ENCODE results near the gene GTF2H3. TPM values are rescaled to one million over a fixed set of nuclear protein-coding genes. Genes with fewer than 3 reads are reported as not detected.

GTF2H3 gene
- total and polyA plus RNA-seq, 8 donors, result 2.9 to 12.4 (median 7.0) TPM

DNA sequence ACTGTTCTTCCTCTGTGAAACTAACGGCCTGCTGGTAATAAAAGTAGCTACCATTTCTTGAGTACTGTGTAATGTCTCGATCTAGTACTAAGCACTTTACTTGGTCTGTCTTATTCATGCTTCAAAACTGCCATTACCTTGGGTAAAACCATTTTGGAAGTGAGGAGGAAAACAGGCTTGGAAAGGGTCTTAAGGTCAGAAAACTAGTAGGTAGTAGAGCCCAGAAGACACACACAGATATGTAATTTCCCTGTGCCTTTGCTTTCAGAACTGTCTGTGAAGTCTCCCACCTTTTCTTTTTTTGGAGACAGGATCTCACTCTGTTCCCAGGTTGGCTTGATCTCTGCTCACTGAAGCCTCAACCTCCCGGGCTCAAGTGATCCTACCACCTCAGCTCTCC, 35.1 kb upstream of the GTF2H3 start:
- Histone ChIP-seq H3K27ac (no peak overlapping the region), H3K36me3 (peaks cover 5 to 40% (median 7%) of the 10 kb centered on the region in 3 donors), H3K4me1 (peaks cover 0 to 23% (median 11%) of the 10 kb centered on the region in 3 donors), H3K27me3 (no peaks in the 10 kb centered on the region), H3K4me3 (no peak overlapping the region), H3K9me3 (no peaks in the 10 kb centered on the region)
- intact Hi-C loops (cut with DNase I), result no loop called here
- DNase-seq (no peak), ATAC-seq (no peak), FAIRE-seq (no peak)
- 75 to 80% methylated on average over 3 of the region's 3 CpGs for WGBS, 2 donors
- TF ChIP-seq, protein P1, sequence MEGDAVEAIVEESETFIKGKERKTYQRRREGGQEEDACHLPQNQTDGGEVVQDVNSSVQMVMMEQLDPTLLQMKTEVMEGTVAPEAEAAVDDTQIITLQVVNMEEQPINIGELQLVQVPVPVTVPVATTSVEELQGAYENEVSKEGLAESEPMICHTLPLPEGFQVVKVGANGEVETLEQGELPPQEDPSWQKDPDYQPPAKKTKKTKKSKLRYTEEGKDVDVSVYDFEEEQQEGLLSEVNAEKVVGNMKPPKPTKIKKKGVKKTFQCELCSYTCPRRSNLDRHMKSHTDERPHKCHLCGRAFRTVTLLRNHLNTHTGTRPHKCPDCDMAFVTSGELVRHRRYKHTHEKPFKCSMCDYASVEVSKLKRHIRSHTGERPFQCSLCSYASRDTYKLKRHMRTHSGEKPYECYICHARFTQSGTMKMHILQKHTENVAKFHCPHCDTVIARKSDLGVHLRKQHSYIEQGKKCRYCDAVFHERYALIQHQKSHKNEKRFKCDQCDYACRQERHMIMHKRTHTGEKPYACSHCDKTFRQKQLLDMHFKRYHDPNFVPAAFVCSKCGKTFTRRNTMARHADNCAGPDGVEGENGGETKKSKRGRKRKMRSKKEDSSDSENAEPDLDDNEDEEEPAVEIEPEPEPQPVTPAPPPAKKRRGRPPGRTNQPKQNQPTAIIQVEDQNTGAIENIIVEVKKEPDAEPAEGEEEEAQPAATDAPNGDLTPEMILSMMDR (IDR thresholded peaks at IDR 0.05), result no peak

DNA sequence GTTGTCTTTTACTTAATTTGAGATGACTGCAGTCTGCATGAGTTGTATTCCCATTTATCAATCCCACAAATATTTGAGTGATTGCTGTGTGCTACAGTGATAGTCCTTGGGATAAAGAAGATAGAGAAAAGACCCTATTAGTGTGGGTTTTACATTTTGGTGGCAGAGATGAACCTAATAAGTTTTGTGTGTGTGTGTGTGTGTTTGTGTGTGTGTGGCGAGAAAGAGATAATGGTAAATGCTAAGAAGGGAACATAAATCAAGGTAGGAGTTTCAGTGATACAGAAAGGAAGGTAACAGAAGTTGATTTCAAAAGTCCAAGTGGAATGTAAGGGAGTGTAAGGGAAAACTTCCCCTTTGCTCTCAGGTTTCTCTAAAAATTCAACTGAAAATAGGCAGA, 34.3 kb upstream of the GTF2H3 start:
- Histone ChIP-seq H3K4me3 (no peak overlapping the region), H3K4me1 (peaks cover 0 to 23% (median 11%) of the 10 kb centered on the region in 3 donors), H3K27me3 (no peaks in the 10 kb centered on the region), H3K9me3 (no peaks in the 10 kb centered on the region), H3K27ac (no peak overlapping the region), H3K36me3 (peaks cover 5 to 40% (median 7%) of the 10 kb centered on the region in 3 donors)
- DNase-seq, result no peak
- intact Hi-C loops (cut with DNase I), result no loop called here
- TF ChIP-seq, protein P1 (IDR thresholded peaks at IDR 0.05), result no peak
- no peak for FAIRE-seq
- WGBS, 2 donors, result 90 to 97% methylated on average over 1 of the region's 1 CpG
- ATAC-seq, result no peak

GRCh38 chr12:123599721-123600120, 33.9 kb upstream of the GTF2H3 start:
- Histone ChIP-seq H3K27ac (no peak overlapping the region), H3K27me3 (no peaks in the 10 kb centered on the region), H3K4me1 (peaks cover 0 to 21% (median 11%) of the 10 kb centered on the region in 3 donors), H3K4me3 (no peak overlapping the region), H3K36me3 (peaks cover 5 to 37% (median 7%) of the 10 kb centered on the region in 3 donors), H3K9me3 (no peaks in the 10 kb centered on the region)
- no peak for FAIRE-seq
- TF ChIP-seq, protein P1 (IDR thresholded peaks at IDR 0.05), result no peak
- intact Hi-C loops (cut with DNase I), result no loop called here
- no peak for DNase-seq
- no peak for ATAC-seq
- WGBS, 2 donors, result 89 to 93% methylated on average over 7 of the region's 7 CpGs

GRCh38 chr12:123601602-123602489, 31.8 kb upstream of the GTF2H3 start, which contains the start of gene DDX55:
TSS of gene DDX55 (plus strand) at chr12:123602099. CDS start at chr12:123602149, 50 bp downstream.
- Histone ChIP-seq H3K4me1 (peaks cover 0 to 7% (median 0%) of the 10 kb centered on the region in 3 donors), H3K4me3 (peak within 1 kb of the TSS; percentile 93 to 99 (median 98)), H3K27me3 (no peaks in the 10 kb centered on the region), H3K9me3 (no peaks in the 10 kb centered on the region), H3K27ac (peak within 1 kb of the TSS; percentile 78 to 89 (median 86)), H3K36me3 (peaks cover 5 to 18% (median 7%) of the 10 kb centered on the region in 3 donors)
- FAIRE-seq, result no peak
- intact Hi-C loops (cut with DNase I), result no loop called here
- TF ChIP-seq, protein P1 (IDR thresholded peaks at IDR 0.05), result peak in 2 of 4 donors; percentile 13 to 32
- 0 to 1% methylated on average over 78 to 81 of the region's 81 CpGs for WGBS, 2 donors
- DNase-seq, result peak; percentile 74 to 94 (median 82)
- ATAC-seq, result peak; percentile 97 to 99 (median 98)
